ENCODE measurements around the gene CTRL.

DNA sequence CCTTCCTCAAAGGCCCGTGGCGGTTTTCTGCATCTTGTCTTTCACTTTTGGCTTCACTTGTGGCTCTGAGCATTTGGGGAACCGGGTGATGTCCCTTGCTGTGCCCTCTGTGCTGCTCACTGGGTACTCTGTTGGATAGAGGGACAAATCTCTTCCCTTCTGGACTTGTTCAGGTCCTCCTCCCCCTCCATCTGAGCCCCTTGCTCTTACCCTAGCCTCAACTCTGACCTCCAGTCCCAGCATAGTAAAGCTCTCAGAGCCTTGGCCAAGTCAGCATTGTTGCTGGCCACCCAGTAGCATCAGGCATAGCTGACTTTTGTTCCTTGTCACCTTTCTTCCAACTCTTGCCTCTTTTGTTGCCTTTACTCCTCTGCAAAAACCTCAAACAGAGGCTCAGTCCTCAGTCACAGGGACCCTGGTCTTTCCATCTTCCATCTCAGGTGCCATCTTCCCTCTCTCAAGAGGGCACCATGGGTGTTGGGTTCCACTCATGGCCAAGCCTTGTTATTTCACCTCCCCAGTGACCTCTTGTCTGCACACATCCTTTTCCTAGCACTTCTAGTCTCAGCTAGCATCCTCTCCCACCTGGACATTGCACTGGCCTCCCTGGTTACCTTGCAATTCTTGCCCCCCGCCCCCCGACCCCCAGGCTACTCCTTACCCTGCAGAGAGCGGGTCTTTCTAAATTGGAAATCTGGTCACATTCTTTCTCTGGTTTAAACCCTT lies 5.4 kb upstream of the CTRL start:
- TF ChIP-seq, protein P1, sequence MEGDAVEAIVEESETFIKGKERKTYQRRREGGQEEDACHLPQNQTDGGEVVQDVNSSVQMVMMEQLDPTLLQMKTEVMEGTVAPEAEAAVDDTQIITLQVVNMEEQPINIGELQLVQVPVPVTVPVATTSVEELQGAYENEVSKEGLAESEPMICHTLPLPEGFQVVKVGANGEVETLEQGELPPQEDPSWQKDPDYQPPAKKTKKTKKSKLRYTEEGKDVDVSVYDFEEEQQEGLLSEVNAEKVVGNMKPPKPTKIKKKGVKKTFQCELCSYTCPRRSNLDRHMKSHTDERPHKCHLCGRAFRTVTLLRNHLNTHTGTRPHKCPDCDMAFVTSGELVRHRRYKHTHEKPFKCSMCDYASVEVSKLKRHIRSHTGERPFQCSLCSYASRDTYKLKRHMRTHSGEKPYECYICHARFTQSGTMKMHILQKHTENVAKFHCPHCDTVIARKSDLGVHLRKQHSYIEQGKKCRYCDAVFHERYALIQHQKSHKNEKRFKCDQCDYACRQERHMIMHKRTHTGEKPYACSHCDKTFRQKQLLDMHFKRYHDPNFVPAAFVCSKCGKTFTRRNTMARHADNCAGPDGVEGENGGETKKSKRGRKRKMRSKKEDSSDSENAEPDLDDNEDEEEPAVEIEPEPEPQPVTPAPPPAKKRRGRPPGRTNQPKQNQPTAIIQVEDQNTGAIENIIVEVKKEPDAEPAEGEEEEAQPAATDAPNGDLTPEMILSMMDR (IDR thresholded peaks at IDR 0.05 in 4 of 5, conservative IDR thresholded peaks at IDR 0.05 in 1 of 5) = no peak
- TF ChIP-seq POLR2A (IDR thresholded peaks at IDR 0.05) = no peak
